Measurements from ENCODE around the gene ACTL7B.
"Not testable (repeated sequence)": the region's sequence is repeated elsewhere in the genome, so short reads cannot be mapped to it uniquely, and the experiment has no call there.

Gene ACTL7B, protein sequence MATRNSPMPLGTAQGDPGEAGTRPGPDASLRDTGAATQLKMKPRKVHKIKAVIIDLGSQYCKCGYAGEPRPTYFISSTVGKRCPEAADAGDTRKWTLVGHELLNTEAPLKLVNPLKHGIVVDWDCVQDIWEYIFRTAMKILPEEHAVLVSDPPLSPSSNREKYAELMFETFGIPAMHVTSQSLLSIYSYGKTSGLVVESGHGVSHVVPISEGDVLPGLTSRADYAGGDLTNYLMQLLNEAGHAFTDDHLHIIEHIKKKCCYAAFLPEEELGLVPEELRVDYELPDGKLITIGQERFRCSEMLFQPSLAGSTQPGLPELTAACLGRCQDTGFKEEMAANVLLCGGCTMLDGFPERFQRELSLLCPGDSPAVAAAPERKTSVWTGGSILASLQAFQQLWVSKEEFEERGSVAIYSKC

GRCh38 chr9:108855888-108856287 lies at the start of gene ACTL7B:
Gene ACTL7B, minus strand, starts transcription at chr9:108855986. Its CDS starts 56 bp downstream, at chr9:108855930.
- DNase-seq (ENCODE audit: low read depth in 2 of 2) = no peak

DNA sequence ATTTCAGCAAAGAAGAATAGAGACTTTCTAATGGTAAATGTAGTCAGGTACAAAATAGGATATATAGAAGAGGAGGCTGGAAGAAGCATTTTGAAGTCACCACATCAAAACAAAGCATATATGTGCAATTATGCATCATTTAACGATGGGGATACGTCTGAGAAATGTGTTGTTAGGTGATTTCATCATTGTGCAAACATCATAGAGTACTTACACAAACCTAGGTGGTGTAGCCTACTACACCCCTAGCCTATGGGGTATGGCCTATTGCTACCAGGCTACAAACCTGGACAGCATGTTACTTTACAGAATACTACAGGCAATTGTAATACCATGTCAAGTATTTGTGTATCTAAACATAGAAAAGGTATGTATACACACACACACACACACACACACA lies 49.7 kb upstream of the ACTL7B start:
- DNase-seq (ENCODE audit: low read depth in 2 of 2) = no peak

- DNase-seq (ENCODE audit: low read depth in 2 of 2) = no peak
Observed at GRCh38 chr9:108904161-108904560, 48.4 kb upstream of the ACTL7B start.

GRCh38 chr9:108903420-108904103 lies 47.8 kb upstream of the ACTL7B start:
- no peak for DNase-seq (ENCODE audit: low read depth in 2 of 2)

GRCh38 chr9:108900176-108900575 lies 44.4 kb upstream of the ACTL7B start:
- DNase-seq (ENCODE audit: low read depth in 2 of 2) = no peak

- DNase-seq (ENCODE audit: low read depth in 2 of 2) = not testable (repeated sequence)
Observed at GRCh38 chr9:108899023-108899695, 43.4 kb upstream of the ACTL7B start.

GRCh38 chr9:108897324-108898096 lies 41.7 kb upstream of the ACTL7B start:
- DNase-seq (ENCODE audit: low read depth in 2 of 2) = no peak

DNA sequence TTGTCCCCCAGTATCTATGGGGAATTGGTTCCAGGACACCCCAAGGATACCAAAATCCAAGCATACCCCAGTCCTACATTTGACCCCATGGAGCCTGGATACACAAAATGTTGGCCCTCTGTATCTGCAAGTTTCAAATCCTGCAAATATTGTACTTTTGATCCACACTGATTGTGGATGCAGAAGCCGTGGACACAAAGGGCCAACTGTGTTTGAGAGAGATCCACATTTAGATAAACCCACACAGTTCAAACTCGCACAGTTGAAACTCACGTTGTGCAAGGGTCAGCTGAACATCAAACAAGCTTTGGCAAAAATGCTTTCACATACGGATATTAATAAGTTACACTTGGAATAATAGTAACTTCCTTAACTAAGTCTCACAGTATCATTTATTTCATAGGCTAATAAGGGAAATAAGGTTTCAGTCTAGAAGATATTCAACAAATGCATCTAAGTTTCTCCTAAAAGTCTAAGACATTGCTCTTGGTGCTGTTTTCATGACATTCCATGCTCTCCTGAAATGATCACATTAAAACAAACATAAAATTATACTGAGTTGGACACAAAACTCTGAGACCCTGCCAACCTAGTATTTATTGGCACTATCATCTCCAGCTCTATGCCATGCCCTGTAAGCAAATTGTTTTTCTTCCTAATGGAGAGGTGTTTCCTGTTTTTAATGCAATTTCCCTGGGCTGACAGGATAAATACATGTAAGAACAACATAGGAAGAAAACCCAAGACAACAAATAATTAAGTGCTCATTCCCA lies 38.6 kb upstream of the ACTL7B start:
- DNase-seq (ENCODE audit: low read depth in 2 of 2) = no peak

GRCh38 chr9:108889649-108890067 lies 33.9 kb upstream of the ACTL7B start:
- DNase-seq (ENCODE audit: low read depth in 2 of 2) = no peak

DNA sequence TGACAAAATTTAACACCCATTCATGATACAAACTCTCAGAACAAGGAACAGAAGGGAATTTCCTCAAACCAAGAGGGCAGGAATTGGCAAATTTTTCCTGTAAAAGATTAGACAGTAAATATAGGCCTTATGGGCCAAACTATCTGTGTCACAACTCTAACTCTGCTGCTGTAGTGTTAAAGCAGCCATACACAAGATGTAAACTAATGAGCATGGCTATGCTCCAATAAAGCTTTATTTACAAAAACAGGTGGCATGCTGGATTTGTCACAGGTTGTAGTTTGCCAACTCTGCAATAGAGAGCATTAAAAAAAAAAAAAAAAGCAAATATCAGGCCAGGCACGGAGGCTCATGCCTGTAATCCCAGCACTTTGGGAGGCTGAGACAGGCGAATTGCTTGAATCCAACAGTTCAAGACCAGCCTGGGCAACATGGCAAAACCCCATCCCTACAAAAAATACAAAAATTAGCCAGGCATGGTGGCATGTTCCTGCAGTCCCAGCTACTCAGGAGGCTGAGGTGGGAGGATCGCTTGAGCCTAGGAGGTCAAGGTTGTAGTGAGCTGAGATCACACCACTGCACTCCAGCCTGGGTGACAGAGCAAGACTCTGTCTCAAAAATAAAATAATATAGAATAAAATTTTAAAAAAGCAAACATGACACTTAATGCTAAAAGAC lies 30.9 kb upstream of the ACTL7B start:
- not testable (repeated sequence) for DNase-seq (ENCODE audit: low read depth in 2 of 2)

GRCh38 chr9:108885643-108886348 lies 30.0 kb upstream of the ACTL7B start:
- DNase-seq (ENCODE audit: low read depth in 2 of 2) = no peak

GRCh38 chr9:108884701-108885100 lies 28.9 kb upstream of the ACTL7B start:
- DNase-seq (ENCODE audit: low read depth in 2 of 2) = no peak

- DNase-seq (ENCODE audit: low read depth in 2 of 2) = no peak
Observed at GRCh38 chr9:108883085-108883484, 27.3 kb upstream of the ACTL7B start.

DNA sequence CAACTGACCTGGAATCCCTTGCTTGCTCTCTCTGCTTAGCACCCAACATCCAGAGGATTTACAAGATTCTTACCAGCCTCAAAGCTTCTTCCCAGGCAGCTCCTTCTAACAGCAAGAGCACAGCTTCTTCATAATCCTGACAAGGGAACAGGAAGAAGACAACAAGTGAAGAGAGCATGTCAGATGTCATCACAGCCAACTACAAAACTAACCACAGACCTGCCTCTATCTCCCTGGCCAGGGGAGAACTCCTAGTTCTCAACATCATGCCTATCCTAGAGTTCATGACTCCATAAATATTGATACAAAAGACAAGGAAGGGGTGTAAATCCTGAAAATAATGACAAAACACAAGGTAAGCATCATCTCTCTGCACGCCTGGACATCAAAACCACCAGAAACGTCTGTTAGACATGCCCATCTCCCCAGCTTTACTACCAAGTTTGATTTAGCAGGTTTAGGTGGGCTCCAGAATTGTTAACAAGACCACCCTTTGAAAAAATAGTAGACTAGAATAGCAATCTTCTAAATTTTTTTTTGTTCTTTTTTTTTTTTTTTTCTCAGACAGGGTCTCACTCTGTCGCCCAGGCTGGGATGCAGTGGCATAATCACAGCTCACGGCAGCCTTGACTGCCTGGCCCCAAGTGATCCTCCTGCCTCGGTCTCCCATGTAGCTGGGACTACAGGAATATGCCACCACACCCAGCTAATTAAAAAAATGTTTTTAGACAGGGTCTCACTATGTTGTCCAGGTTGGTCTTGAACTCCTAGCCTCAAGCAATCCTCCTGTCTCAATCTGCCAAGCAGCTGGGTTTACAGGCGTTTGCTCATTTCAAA lies 26.5 kb upstream of the ACTL7B start:
- DNase-seq (ENCODE audit: low read depth in 2 of 2) = no peak

GRCh38 chr9:108880738-108881316 lies 25.0 kb upstream of the ACTL7B start:
- no peak for DNase-seq (ENCODE audit: low read depth in 2 of 2)

GRCh38 chr9:108877524-108877923 lies 21.7 kb upstream of the ACTL7B start:
- no peak for DNase-seq (ENCODE audit: low read depth in 2 of 2)

GRCh38 chr9:108876425-108876824 lies 20.6 kb upstream of the ACTL7B start:
- DNase-seq (ENCODE audit: low read depth in 2 of 2) = no peak

GRCh38 chr9:108874058-108874788 lies 18.4 kb upstream of the ACTL7B start:
- DNase-seq (ENCODE audit: low read depth in 2 of 2) = no peak

Measured in stimulated activated CD4-positive, alpha-beta T cell treated with anti-CD3 and anti-CD28 coated beads, Interleukin-1b, Interleukin-23, amount 100 ng/mL, for 1 hour (primary cell).